SU-DHL-6 (cell line): ENCODE data around the gene MEIG1.

Experiments used
- H2AFZ ChIP-seq: fragments of 200-600 bp; sonication (generic); 2 replicates; pipeline ENCODE4 v1.6.1; 2014; ENCODE audit warnings: low read depth, mild to moderate bottlenecking, moderate library complexity, mixed read lengths, antibody characterized with exemption, low read length; ENCODE audit not compliant: severe bottlenecking
- H3F3A ChIP-seq: fragments of 200-600 bp; shearing (Covaris generic); 2 replicates; pipeline ENCODE4 v1.6.0; 2016; ENCODE audit warnings: antibody characterized with exemption, mild to moderate bottlenecking; ENCODE audit not compliant: insufficient read depth
- H3K27ac ChIP-seq: fragments of 200-600 bp; sonication (generic); 2 replicates; pipeline ENCODE4 v1.5.1; 2016; ENCODE audit warnings: low read depth, mild to moderate bottlenecking, low read length, moderate library complexity, mixed read lengths
- H3K27me3 ChIP-seq: fragments of 200-600 bp; sonication (generic), shearing (Covaris generic); 2 replicates; pipeline ENCODE4 v1.6.0; 2014; ENCODE audit warnings: mild to moderate bottlenecking, low read length
- H3K36me3 ChIP-seq: fragments of 200-600 bp; sonication (generic); 2 replicates; pipeline ENCODE4 v1.6.1; 2014; ENCODE audit warnings: mild to moderate bottlenecking, low read length, mixed read lengths
- H3K4me2 ChIP-seq: fragments of 300-600, 200-600 bp; shearing (Covaris generic), sonication (generic); 2 replicates; pipeline ENCODE4 v1.6.0; 2014; ENCODE audit warnings: low read length, low read depth, mild to moderate bottlenecking; ENCODE audit not compliant: poor library complexity, severe bottlenecking
- H3K4me3 ChIP-seq: fragments of 200-600 bp; sonication (generic); 2 replicates; pipeline ENCODE4 v1.5.1; 2014; ENCODE audit warnings: antibody characterized with exemption, low read length, mild to moderate bottlenecking, mixed read lengths; ENCODE audit not compliant: insufficient read depth, poor library complexity, severe bottlenecking
- H3K79me2 ChIP-seq: fragments of 200-600 bp; sonication (generic); 2 replicates; pipeline ENCODE4 v1.6.1; 2014; ENCODE audit warnings: mild to moderate bottlenecking, low read length, moderate library complexity; ENCODE audit not compliant: insufficient read depth
- H3K9ac ChIP-seq: fragments of 200-600 bp; sonication (generic); 2 replicates; pipeline ENCODE4 v1.7.0; 2014; ENCODE audit warnings: mild to moderate bottlenecking, low read length
- H3K9me2 ChIP-seq: fragments of 200-600 bp; sonication (generic); replicated peaks from 2 replicates; pipeline ENCODE4 v1.6.1; 2014; ENCODE audit warnings: low read length; ENCODE audit not compliant: insufficient read depth
- H3K9me3 ChIP-seq: fragments of 200-600 bp; sonication (generic); 2 replicates; pipeline ENCODE4 v1.6.1; 2014; ENCODE audit warnings: low read length, mixed read lengths; ENCODE audit not compliant: insufficient read depth
- H4K20me1 ChIP-seq: fragments of 200-600 bp; sonication (generic); 2 replicates; pipeline ENCODE4 v1.6.1; 2014; ENCODE audit warnings: low read depth, mild to moderate bottlenecking, antibody characterized with exemption, low read length, moderate library complexity, mixed read lengths
- CTCF ChIP-seq: fragments of 200-600 bp; sonication (generic); IDR thresholded peaks from one replicate; pipeline ENCODE4 v1.5.1; 2017; ENCODE audit warnings: antibody characterized with exemption, mild to moderate bottlenecking, low read length, moderate library complexity; ENCODE audit not compliant: insufficient read depth, poor library complexity, severe bottlenecking
- EZH2phosphoT487 ChIP-seq: fragments of 200-600 bp; sonication (generic), shearing (Covaris generic); conservative IDR thresholded peaks from 2 replicates; pipeline ENCODE4 v1.6.1; 2018; ENCODE audit warnings: mild to moderate bottlenecking, antibody characterized with exemption, low read length, moderate library complexity, mixed read lengths

MEIG1 gene

GRCh38 chr10:14954934-14955333 is 4.3 kb upstream of the MEIG1 start:
- H2AFZ ChIP-seq: no peak overlapping the region
- peak overlapping the region; percentile 91 for H3K27ac ChIP-seq
- H3K9ac ChIP-seq: peak overlapping the region; percentile 91
- TF ChIP-seq EZH2phosphoT487 (no peak), CTCF (no peak)
- H3F3A ChIP-seq: peaks cover 32% of the 10 kb centered on the region
- peak overlapping the region; percentile 80 for H3K4me2 ChIP-seq
- H3K9me3 ChIP-seq: no peaks in the 10 kb centered on the region
- H3K79me2 ChIP-seq: peaks cover 38% of the 10 kb centered on the region
- H4K20me1 ChIP-seq: peaks cover 8% of the 10 kb centered on the region; the same call in 1 of the 2 replicates
- no peak overlapping the region for H3K4me3 ChIP-seq
- H3K27me3 ChIP-seq: no peaks in the 10 kb centered on the region
- no peaks in the 10 kb centered on the region for H3K9me2 ChIP-seq
- no peaks in the 10 kb centered on the region for H3K36me3 ChIP-seq

- Histone ChIP-seq H4K20me1 (no peaks in the 10 kb centered on the region), H3K9ac (peak overlapping the region; percentile 75), H3K27ac (no peak overlapping the region), H3K36me3 (no peaks in the 10 kb centered on the region), H3K4me2 (peak overlapping the region; percentile 84), H3K27me3 (no peaks in the 10 kb centered on the region), H3K79me2 (no peaks in the 10 kb centered on the region), H3K4me3 (peak overlapping the region; percentile 70), H3F3A (peaks cover 27% of the 10 kb centered on the region), H2AFZ (peak overlapping the region; percentile 58), H3K9me3 (no peaks in the 10 kb centered on the region), H3K9me2 (no peaks in the 10 kb centered on the region)
- TF ChIP-seq CTCF: no peak
- no peak for TF ChIP-seq EZH2phosphoT487
Measured at GRCh38 chr10:14958872-14959220, 342 bp upstream of the MEIG1 start.

- peaks cover 4% of the 10 kb centered on the region; the same call in 1 of the 2 replicates for H3F3A ChIP-seq
- H3K9me3 ChIP-seq: no peaks in the 10 kb centered on the region
- H3K4me2 ChIP-seq: no peak overlapping the region
- no peaks in the 10 kb centered on the region for H3K27me3 ChIP-seq
- no peak overlapping the region for H3K27ac ChIP-seq
- H3K36me3 ChIP-seq: no peaks in the 10 kb centered on the region
- TF ChIP-seq EZH2phosphoT487: no peak
- TF ChIP-seq CTCF: no peak
- H3K9me2 ChIP-seq: no peaks in the 10 kb centered on the region
- H3K79me2 ChIP-seq: no peaks in the 10 kb centered on the region
- no peak overlapping the region for H3K9ac ChIP-seq
- no peak overlapping the region for H2AFZ ChIP-seq
- H4K20me1 ChIP-seq: no peaks in the 10 kb centered on the region
- H3K4me3 ChIP-seq: no peak overlapping the region
Measured at GRCh38 chr10:14967897-14968296, 8.7 kb downstream of the MEIG1 start.
